SK-N-SH (cell line): ENCODE results near the gene HSPG2.

ENCODE experiments used
- CTCF ChIP-seq: fragments of 200-600 bp; sonication (generic); IDR thresholded peaks from 2 replicates; pipeline ENCODE4 v1.6.1; 2017; ENCODE audit warnings: antibody characterized with exemption, mild to moderate bottlenecking, moderate library complexity
- EP300 ChIP-seq, 2 experiments: IDR thresholded peaks; 2 replicates each; pipeline versions ENCODE4 v1.4.0 to v1.6.1; 2012; ENCODE audit warnings: borderline replicate concordance in 1 of 2, low read depth in 1 of 2, low read length in 1 of 2
- EZH2phosphoT487 ChIP-seq: fragments of 200-600 bp; sonication (generic); IDR thresholded peaks from 2 replicates; pipeline ENCODE4 v1.6.1; 2017; ENCODE audit warnings: low read depth, mixed run types, mild to moderate bottlenecking, antibody characterized with exemption, moderate library complexity, borderline replicate concordance
- GABPA ChIP-seq: IDR thresholded peaks from 2 replicates; pipeline ENCODE4 v1.4.0; 2012; ENCODE audit warnings: low read depth, mild to moderate bottlenecking
- IRF3 ChIP-seq: fragments of 150-350 bp; IDR thresholded peaks from 2 replicates; pipeline ENCODE4 v1.6.1; 2016; ENCODE audit warnings: mild to moderate bottlenecking, low read depth, low read length
- MAX ChIP-seq: IDR thresholded peaks from 2 replicates; pipeline ENCODE4 v1.4.0; 2012; ENCODE audit warnings: low read depth
- NFIC ChIP-seq: IDR thresholded peaks from 2 replicates; pipeline ENCODE4 v1.4.0; 2012; ENCODE audit warnings: borderline replicate concordance
- NRF1 ChIP-seq: IDR thresholded peaks from 2 replicates; pipeline ENCODE4 v1.6.1; 2012; ENCODE audit warnings: low read depth, mild to moderate bottlenecking, low read length
- POLR2AphosphoS5 ChIP-seq: IDR thresholded peaks from 2 replicates; pipeline ENCODE4 v1.6.1; 2012; ENCODE audit warnings: low read depth, low read length
- RAD21 ChIP-seq: IDR thresholded peaks from 2 replicates; pipeline ENCODE4 v1.6.1; 2012; ENCODE audit warnings: mild to moderate bottlenecking, low read length
- REST ChIP-seq: IDR thresholded peaks from 2 replicates; pipeline ENCODE4 v1.6.1; 2012; ENCODE audit warnings: mild to moderate bottlenecking, low read depth, low read length, moderate library complexity
- RFX5 ChIP-seq: IDR thresholded peaks from 2 replicates; pipeline ENCODE4 v1.6.1; 2012; ENCODE audit warnings: mild to moderate bottlenecking, improper control_type of control experiment, low read length
- TAF1 ChIP-seq: IDR thresholded peaks from 2 replicates; pipeline ENCODE4 v1.6.1; 2012; ENCODE audit warnings: low read depth, mild to moderate bottlenecking, low read length, moderate library complexity, borderline replicate concordance
- YY1 ChIP-seq: IDR thresholded peaks from 2 replicates; pipeline ENCODE4 v1.4.0; 2012; ENCODE audit warnings: low read depth, mild to moderate bottlenecking

- TF ChIP-seq CTCF (no peak), RAD21 (no peak), EZH2phosphoT487 (no peak), YY1 (no peak), TAF1 (no peak), REST (no peak), GABPA (no peak), MAX (no peak), POLR2AphosphoS5 (no peak), EP300 (IDR thresholded peaks at IDR 0.05; ENCODE audit: borderline replicate concordance in 1 of 2, low read depth in 1 of 2, low read length in 1 of 2) (no peak), RFX5 (no peak), NRF1 (no peak), IRF3 (no peak), NFIC (no peak)
Observed at GRCh38 chr1:21864730-21865129, 72.4 kb downstream of the HSPG2 start.
